Measurements from ENCODE around the gene GTF2A1L. TPM values are rescaled to one million over a fixed set of nuclear protein-coding genes. Genes with fewer than 3 reads are reported as not detected.
"Not testable (repeated sequence)": the region's sequence is repeated elsewhere in the genome, so short reads cannot be mapped to it uniquely, and the experiment has no call there.

The GTF2A1L gene
- total and polyA plus RNA-seq, 4 experiments from 2014 or later, result not detected

DNA sequence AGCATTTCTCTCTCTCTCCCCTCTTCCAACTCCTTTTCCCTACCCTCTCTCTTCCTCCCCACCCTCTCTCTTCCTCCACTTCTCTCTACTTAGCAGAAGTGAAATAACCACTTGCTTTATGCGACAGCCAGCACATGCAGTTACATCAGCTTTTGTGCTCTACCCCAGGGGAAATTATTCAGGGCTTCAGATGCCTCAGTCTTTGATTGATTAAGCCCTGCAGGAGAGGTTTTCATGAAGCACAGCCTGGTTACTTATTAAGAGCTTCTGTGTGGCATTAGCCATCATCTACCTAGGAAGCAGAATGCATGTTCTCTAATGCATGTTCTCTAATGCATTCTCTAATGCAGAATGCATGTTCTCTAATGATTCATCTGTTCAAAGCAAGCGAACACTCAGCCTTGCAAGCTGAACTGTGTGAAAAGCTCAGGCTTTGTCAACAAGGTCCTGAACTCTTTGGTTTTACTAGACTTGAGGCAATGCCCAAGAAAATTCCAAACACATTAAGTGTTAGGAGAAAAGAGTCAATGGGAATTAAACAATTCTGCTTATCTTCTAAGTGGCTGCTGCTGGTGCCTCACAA, 81.8 kb downstream of the GTF2A1L start:
- Histone ChIP-seq H3K36me3 (ENCODE audit: insufficient read depth, low read length) (no peaks in the 10 kb centered on the region), H3K4me1 (ENCODE audit: insufficient read depth, low read length) (no peaks in the 10 kb centered on the region), H3K9me3 (ENCODE audit: control insufficient read depth in 1 of 2, low read length in 2 of 2) (no peaks in the 10 kb centered on the region), H3K27ac (ENCODE audit: low read depth, low read length) (no peak overlapping the region), H3K4me3 (ENCODE audit: low read length in 2 of 2) (no peak overlapping the region), H3K27me3 (ENCODE audit: insufficient read depth, low read length) (no peaks in the 10 kb centered on the region)
- peaks cover 0 to 4% (median 0%) of the 10 kb centered on the region in 8 donors for H3K9me3 Mint-ChIP-seq
- no peak overlapping the region for H3K27ac Mint-ChIP-seq
- no peak overlapping the region for H3K4me3 Mint-ChIP-seq
- ChIA-PET CTCF (ENCODE audit: partially characterized antibody) (no interaction called here), POLR2A (ENCODE audit: partially characterized antibody) (no interaction called here)
- no peaks in the 10 kb centered on the region for H3K27me3 Mint-ChIP-seq
- H3K4me1 Mint-ChIP-seq, result no peaks in the 10 kb centered on the region
- DNase-seq, result no peak
- no peaks in the 10 kb centered on the region for H3K36me3 Mint-ChIP-seq
- intact Hi-C loops (cut with micrococcal nuclease), result no loop called here

DNA sequence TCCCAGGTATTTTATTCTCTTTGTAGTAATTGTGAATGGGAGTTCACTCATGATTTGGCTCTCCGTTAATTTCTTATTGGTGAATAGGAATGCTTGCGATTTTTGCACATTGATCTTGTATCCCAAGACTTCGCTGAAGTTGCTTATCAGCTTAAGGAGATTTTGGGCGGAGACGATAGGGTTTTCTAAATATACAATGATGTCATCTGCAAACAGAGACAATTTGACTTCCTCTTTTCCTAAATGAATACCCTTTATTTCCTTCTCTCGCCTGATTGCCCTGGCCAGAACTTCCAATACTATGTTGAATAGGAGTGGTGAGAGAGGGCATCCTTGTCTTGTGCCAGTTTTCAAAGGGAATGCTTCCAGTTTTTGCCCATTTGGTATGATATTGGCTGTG, 86.0 kb downstream of the GTF2A1L start:
- H3K27ac Mint-ChIP-seq; H3K4me3 Mint-ChIP-seq; H3K9me3 Mint-ChIP-seq; H3K4me3 ChIP-seq (ENCODE audit: low read length in 2 of 2); H3K36me3 ChIP-seq (ENCODE audit: insufficient read depth, low read length); H3K4me1 Mint-ChIP-seq; H3K27me3 Mint-ChIP-seq; H3K36me3 Mint-ChIP-seq; CTCF ChIA-PET (ENCODE audit: partially characterized antibody); intact Hi-C loops (cut with micrococcal nuclease); H3K27ac ChIP-seq (ENCODE audit: low read depth, low read length); H3K4me1 ChIP-seq (ENCODE audit: insufficient read depth, low read length); DNase-seq; POLR2A ChIA-PET (ENCODE audit: partially characterized antibody); H3K27me3 ChIP-seq (ENCODE audit: insufficient read depth, low read length); H3K9me3 ChIP-seq (ENCODE audit: control insufficient read depth in 1 of 2, low read length in 2 of 2): not testable (repeated sequence)

DNA sequence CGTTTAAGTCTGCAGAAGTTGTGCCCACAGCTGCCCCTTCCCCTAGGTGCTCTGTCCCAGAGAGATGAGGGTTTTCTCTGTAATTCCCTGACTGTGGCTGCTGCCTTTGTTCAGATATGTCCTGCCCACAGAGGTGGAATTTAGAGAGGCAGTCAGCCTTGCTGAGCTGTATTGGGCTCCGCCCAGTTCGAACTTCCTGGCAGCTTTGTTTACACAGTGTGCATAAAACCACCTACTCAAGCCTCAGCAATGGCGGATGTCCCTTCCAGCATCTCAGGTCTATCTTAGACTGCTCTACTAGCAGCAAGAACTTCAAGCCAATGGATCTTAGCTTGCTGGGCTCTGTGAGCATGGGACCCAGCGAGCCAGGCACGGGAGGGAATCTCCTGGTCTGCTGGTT, 89.8 kb downstream of the GTF2A1L start:
- Histone ChIP-seq H3K4me3 (ENCODE audit: low read length in 2 of 2) (no peak overlapping the region), H3K27ac (ENCODE audit: low read depth, low read length) (no peak overlapping the region), H3K36me3 (ENCODE audit: insufficient read depth, low read length) (no peaks in the 10 kb centered on the region), H3K27me3 (ENCODE audit: insufficient read depth, low read length) (no peaks in the 10 kb centered on the region), H3K9me3 (ENCODE audit: control insufficient read depth in 1 of 2, low read length in 2 of 2) (no peaks in the 10 kb centered on the region), H3K4me1 (ENCODE audit: insufficient read depth, low read length) (no peaks in the 10 kb centered on the region)
- H3K36me3 Mint-ChIP-seq, result no peaks in the 10 kb centered on the region
- no peak overlapping the region for H3K4me3 Mint-ChIP-seq
- intact Hi-C loops (cut with micrococcal nuclease), result no loop called here
- no peaks in the 10 kb centered on the region for H3K4me1 Mint-ChIP-seq
- DNase-seq, result peak in 1 of 5 donors; percentile 2
- no peak overlapping the region for H3K27ac Mint-ChIP-seq
- CTCF ChIA-PET (ENCODE audit: partially characterized antibody), result no interaction called here
- POLR2A ChIA-PET (ENCODE audit: partially characterized antibody), result no interaction called here
- peaks cover 0 to 8% (median 0%) of the 10 kb centered on the region in 8 donors for H3K9me3 Mint-ChIP-seq
- peaks cover 8 to 14% of the 10 kb centered on the region in 2 donors for H3K27me3 Mint-ChIP-seq

DNA sequence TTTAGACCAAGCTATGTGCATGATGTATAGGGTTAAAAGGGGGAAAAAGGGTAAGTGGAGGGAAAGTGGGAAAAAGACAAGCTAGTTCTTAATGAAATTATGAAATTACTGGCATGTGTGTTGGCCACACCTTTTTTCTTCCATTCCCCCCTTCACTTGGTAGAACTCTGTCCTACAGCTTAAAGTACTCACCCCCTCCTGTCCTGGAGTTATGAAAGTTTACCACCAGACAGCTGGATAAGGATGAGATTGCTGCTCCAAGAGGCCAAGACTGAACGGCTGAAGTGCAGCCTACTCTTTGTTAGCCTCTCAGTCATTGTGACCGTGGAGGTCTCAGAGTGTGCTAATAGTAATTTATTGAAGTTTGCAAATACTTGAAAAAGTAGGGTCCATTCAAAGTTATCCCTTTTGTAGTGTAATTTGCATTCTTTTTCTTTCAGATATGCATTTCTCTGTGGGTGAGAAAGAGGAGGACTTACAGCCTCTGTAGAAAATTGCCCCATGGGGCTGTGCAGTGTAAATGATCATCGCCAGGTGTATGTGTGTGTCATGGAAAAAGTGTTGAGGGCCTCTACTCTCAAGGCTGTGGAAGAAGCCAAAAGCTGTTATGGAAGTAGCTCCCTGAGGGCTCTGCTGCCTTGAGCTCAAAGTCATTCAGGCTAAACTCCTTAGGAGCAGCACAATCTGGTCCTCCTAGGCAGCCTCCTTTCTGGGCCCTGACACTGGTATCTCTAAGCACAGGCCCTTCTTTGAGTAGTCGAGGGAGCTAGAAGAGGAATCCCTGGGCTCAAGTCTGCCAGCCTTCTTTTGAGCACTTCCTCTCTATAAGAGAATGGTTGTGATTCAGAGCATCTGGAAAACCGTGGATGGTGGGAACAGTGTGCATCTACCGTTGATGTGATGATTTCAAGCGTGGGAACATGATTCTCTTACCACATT, 91.7 kb downstream of the GTF2A1L start:
- H3K4me3 Mint-ChIP-seq, result no peak overlapping the region

DNA sequence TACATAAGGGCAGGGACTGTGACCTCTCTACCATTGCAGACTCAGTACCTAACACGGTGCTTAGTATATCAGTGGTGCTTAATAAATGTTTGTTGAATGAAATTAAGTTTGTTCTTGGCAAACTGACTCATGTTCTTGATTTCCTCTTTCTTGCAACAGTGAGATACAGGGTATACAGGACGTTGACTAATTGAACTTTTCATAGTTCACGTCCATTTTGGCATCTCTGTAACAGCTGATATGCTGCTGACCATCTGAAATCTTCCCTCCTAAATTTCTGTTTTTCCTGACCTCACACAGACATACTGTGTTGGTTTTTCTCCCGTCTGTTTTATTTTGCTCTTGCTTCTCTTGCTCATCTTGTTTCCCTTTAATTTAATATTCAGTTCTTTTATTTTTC, 93.7 kb downstream of the GTF2A1L start:
- no peak overlapping the region for H3K27ac ChIP-seq (ENCODE audit: low read depth, low read length)
- no peaks in the 10 kb centered on the region for H3K36me3 Mint-ChIP-seq
- no peak overlapping the region for H3K4me3 ChIP-seq (ENCODE audit: low read length in 2 of 2)
- no peaks in the 10 kb centered on the region for H3K4me1 ChIP-seq (ENCODE audit: insufficient read depth, low read length)
- H3K27me3 Mint-ChIP-seq, result peaks cover 8 to 15% of the 10 kb centered on the region in 2 donors
- peaks cover 0 to 4% (median 0%) of the 10 kb centered on the region in 8 donors for H3K9me3 Mint-ChIP-seq
- no peak for DNase-seq
- ChIA-PET POLR2A (ENCODE audit: partially characterized antibody) (no interaction called here), CTCF (ENCODE audit: partially characterized antibody) (no interaction called here)
- no peaks in the 10 kb centered on the region for H3K36me3 ChIP-seq (ENCODE audit: insufficient read depth, low read length)
- H3K27me3 ChIP-seq (ENCODE audit: insufficient read depth, low read length), result no peaks in the 10 kb centered on the region
- H3K4me3 Mint-ChIP-seq, result no peak overlapping the region
- H3K9me3 ChIP-seq (ENCODE audit: control insufficient read depth in 1 of 2, low read length in 2 of 2), result no peaks in the 10 kb centered on the region
- intact Hi-C loops (cut with micrococcal nuclease), result no loop called here
- no peak overlapping the region for H3K27ac Mint-ChIP-seq
- H3K4me1 Mint-ChIP-seq, result no peaks in the 10 kb centered on the region

More for the DNA sequence above, 91.7 kb downstream of the GTF2A1L start:
- ChIA-PET POLR2A (ENCODE audit: partially characterized antibody) (no interaction called here), CTCF (ENCODE audit: partially characterized antibody) (no interaction called here)
- Mint-ChIP-seq H3K36me3 (no peaks in the 10 kb centered on the region), H3K27me3 (peaks cover 8 to 14% of the 10 kb centered on the region in 2 donors), H3K9me3 (peaks cover 0 to 4% (median 0%) of the 10 kb centered on the region in 8 donors), H3K4me1 (no peaks in the 10 kb centered on the region), H3K27ac (no peak overlapping the region)
- H3K4me1 ChIP-seq (ENCODE audit: insufficient read depth, low read length), result no peaks in the 10 kb centered on the region
- intact Hi-C loops (cut with micrococcal nuclease), result no loop called here
- no peaks in the 10 kb centered on the region for H3K36me3 ChIP-seq (ENCODE audit: insufficient read depth, low read length)
- no peak overlapping the region for H3K27ac ChIP-seq (ENCODE audit: low read depth, low read length)
- no peaks in the 10 kb centered on the region for H3K27me3 ChIP-seq (ENCODE audit: insufficient read depth, low read length)
- DNase-seq, result no peak
- H3K4me3 ChIP-seq (ENCODE audit: low read length in 2 of 2), result no peak overlapping the region
- no peaks in the 10 kb centered on the region for H3K9me3 ChIP-seq (ENCODE audit: control insufficient read depth in 1 of 2, low read length in 2 of 2)

DNA sequence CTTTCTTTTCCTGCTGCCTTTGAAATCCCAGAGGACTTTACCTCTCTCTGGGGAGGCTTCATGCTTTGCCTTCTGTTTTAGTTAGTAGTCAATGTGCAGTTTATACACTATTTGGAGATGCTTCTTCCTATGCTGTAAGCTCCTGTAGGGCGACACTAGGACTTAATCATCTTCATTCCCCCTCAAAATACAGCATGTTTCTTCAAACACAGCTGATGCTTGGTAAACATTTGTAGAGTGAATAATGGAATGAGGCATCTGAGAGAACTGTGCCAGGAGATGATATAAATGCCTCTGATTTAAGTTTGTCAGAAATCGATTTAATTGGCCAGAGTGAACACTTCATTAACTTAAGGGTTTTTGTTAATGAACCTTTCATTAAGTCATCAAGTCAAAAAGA, 94.5 kb downstream of the GTF2A1L start:
- no peaks in the 10 kb centered on the region for H3K9me3 ChIP-seq (ENCODE audit: control insufficient read depth in 1 of 2, low read length in 2 of 2)
- H3K4me3 ChIP-seq (ENCODE audit: low read length in 2 of 2), result no peak overlapping the region
- intact Hi-C loops (cut with micrococcal nuclease), result no loop called here
- ChIA-PET POLR2A (ENCODE audit: partially characterized antibody) (no interaction called here), CTCF (ENCODE audit: partially characterized antibody) (no interaction called here)
- Mint-ChIP-seq H3K36me3 (no peaks in the 10 kb centered on the region), H3K27ac (no peak overlapping the region), H3K4me3 (no peak overlapping the region), H3K9me3 (peaks cover 0 to 4% (median 0%) of the 10 kb centered on the region in 8 donors), H3K4me1 (no peaks in the 10 kb centered on the region), H3K27me3 (peaks cover 12 to 15% of the 10 kb centered on the region in 2 donors)
- DNase-seq, result no peak
- no peaks in the 10 kb centered on the region for H3K27me3 ChIP-seq (ENCODE audit: insufficient read depth, low read length)
- H3K36me3 ChIP-seq (ENCODE audit: insufficient read depth, low read length), result no peaks in the 10 kb centered on the region
- no peaks in the 10 kb centered on the region for H3K4me1 ChIP-seq (ENCODE audit: insufficient read depth, low read length)
- H3K27ac ChIP-seq (ENCODE audit: low read depth, low read length), result no peak overlapping the region

DNA sequence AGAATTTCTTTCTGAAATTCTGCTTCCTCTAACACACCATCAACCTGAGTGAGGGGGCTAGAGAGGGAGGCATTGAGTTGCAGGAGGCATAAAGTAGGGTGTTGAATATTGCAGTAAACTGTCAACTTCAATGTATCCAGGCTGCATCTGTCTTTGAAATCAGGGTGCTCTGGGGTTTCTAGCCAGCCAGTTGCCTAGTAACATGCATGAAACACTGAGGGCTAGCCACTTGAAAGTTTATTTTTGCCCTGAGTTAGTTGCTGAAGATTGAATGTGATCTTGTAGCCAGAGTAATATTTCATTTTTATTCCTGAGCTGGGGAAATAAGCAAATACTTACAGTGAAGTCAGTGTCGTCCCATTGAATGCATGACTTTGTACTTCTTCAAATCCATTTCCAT, 96.0 kb downstream of the GTF2A1L start:
- intact Hi-C loops (cut with micrococcal nuclease), result no loop called here

More for the DNA sequence above, 96.0 kb downstream of the GTF2A1L start:
- ChIA-PET CTCF (ENCODE audit: partially characterized antibody) (no interaction called here), POLR2A (ENCODE audit: partially characterized antibody) (no interaction called here)
- H3K9me3 Mint-ChIP-seq, result peaks cover 0 to 4% (median 0%) of the 10 kb centered on the region in 8 donors
- H3K4me1 ChIP-seq (ENCODE audit: insufficient read depth, low read length), result no peaks in the 10 kb centered on the region
- no peak for DNase-seq
- H3K4me3 ChIP-seq (ENCODE audit: low read length in 2 of 2), result no peak overlapping the region
- no peaks in the 10 kb centered on the region for H3K36me3 Mint-ChIP-seq
- no peaks in the 10 kb centered on the region for H3K9me3 ChIP-seq (ENCODE audit: control insufficient read depth in 1 of 2, low read length in 2 of 2)
- no peak overlapping the region for H3K27ac ChIP-seq (ENCODE audit: low read depth, low read length)
- H3K36me3 ChIP-seq (ENCODE audit: insufficient read depth, low read length), result no peaks in the 10 kb centered on the region
- no peak overlapping the region for H3K27ac Mint-ChIP-seq
- peaks cover 13 to 15% of the 10 kb centered on the region in 2 donors for H3K27me3 Mint-ChIP-seq
- H3K27me3 ChIP-seq (ENCODE audit: insufficient read depth, low read length), result no peaks in the 10 kb centered on the region
- no peaks in the 10 kb centered on the region for H3K4me1 Mint-ChIP-seq
- H3K4me3 Mint-ChIP-seq, result no peak overlapping the region

Data from CD4-positive, alpha-beta memory T cell (primary cell).